HG03342 (cell line): ENCODE results near the gene SLC25A6.
"Not testable (repeated sequence)": the region's sequence is repeated elsewhere in the genome, so short reads cannot be mapped to it uniquely, and the experiment has no call there.

ENCODE experiments used
- ATAC-seq: cut with Tn5 transposase; IDR thresholded peaks from one replicate; pipeline ENCODE4 v1.9.1; 2021; ENCODE audit warnings: mild to moderate bottlenecking, moderate library complexity; ENCODE audit not compliant: unreplicated experiment

Gene SLC25A6

GRCh38 chrX:1355131-1356046 is 36.5 kb downstream of the SLC25A6 start:
- ATAC-seq: no peak

GRCh38 chrX:1354036-1355019 is 37.6 kb downstream of the SLC25A6 start:
- ATAC-seq: no peak

GRCh38 chrX:1351981-1352714 is 39.8 kb downstream of the SLC25A6 start:
- no peak for ATAC-seq

- not testable (repeated sequence) for ATAC-seq
Observed at GRCh38 chrX:1349606-1350005, 42.3 kb downstream of the SLC25A6 start.

GRCh38 chrX:1341545-1342184 is 50.2 kb downstream of the SLC25A6 start:
- no peak for ATAC-seq

GRCh38 chrX:1336948-1337779 is 54.7 kb downstream of the SLC25A6 start:
- ATAC-seq: peak; percentile 34

GRCh38 chrX:1336331-1336943 is 55.5 kb downstream of the SLC25A6 start, which contains the start of gene IL3RA:
Gene IL3RA, plus strand, starts transcription at chrX:1336785. Its CDS starts 4,981 bp downstream, at chrX:1341766.
- peak; percentile 68 for ATAC-seq
